GM18520 (cell line): Measurements from ENCODE around the gene KRTAP24-1.

Experiments used
- ATAC-seq: cut with Tn5 transposase; IDR thresholded peaks from one replicate; pipeline ENCODE4 v1.9.1; 2021; ENCODE audit not compliant: unreplicated experiment

The KRTAP24-1 gene

GRCh38 chr21:30234643-30235042 lies 48.1 kb downstream of the KRTAP24-1 start:
- no peak for ATAC-seq

- no peak for ATAC-seq
These were observed 48.7 kb downstream of the KRTAP24-1 start for GRCh38 chr21:30234050-30234449.

GRCh38 chr21:30233228-30234020 lies 49.3 kb downstream of the KRTAP24-1 start:
- no peak for ATAC-seq

GRCh38 chr21:30232011-30232410 lies 50.7 kb downstream of the KRTAP24-1 start:
- no peak for ATAC-seq
